Activated CD8-positive, alpha-beta memory T cell treated with anti-CD3 and anti-CD28 coated beads for 48 hours (primary cell): ENCODE measurements around the gene GFPT2.

Source experiments
- DNase-seq, 3 experiments: peaks; one replicate each; pipeline ENCODE4 v3.0.0-alpha.2; 2020; ENCODE audit warnings: low read depth in 2 of 3, low spot score in 2 of 3

Gene GFPT2

DNA sequence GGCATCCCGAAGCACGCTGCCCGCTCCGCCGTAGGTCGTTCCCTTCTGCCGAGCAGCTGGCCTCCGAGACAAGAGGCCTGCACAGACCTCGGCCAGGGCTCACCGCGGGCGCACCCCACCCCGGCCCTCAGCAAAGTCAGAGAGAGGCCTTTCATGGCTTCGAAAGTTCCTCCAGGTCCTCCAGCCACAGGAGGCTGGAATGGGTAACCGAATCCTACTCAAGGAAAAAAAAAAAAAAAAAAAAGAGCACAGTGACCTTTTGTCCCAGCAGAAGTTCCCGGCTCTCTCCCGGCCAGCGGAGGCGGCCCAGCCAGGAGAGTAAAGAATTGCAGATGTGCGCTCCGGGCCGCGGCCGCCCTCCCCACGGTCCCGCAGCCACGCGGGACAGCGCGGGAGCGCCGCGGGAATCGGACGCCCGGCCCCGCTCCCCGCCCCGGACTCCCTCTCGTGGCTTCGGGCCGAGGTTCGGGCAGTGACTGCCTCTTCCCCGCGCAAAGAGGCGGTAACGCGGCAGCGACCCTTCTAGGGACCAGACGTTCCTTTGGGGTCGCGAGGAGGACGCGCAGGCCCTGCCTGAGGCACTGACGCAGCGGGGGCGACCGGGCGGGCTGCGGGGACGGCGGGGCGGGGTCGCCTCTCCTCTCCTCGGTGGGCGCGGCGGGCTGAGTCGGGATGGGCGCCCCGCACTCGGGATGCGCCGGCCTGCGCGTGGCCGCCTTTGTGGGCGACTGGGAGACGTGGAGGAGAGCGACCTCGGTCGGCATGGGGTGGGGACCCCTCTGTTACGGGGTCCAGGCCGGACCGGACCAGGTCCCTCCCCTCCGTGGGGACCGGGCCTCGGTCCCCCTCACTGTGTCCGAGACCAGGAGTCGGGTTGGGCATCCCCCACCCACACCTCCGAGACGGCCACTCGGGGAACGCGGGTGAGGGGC is 754 bp downstream of the GFPT2 start:
- DNase-seq: no peak

DNA sequence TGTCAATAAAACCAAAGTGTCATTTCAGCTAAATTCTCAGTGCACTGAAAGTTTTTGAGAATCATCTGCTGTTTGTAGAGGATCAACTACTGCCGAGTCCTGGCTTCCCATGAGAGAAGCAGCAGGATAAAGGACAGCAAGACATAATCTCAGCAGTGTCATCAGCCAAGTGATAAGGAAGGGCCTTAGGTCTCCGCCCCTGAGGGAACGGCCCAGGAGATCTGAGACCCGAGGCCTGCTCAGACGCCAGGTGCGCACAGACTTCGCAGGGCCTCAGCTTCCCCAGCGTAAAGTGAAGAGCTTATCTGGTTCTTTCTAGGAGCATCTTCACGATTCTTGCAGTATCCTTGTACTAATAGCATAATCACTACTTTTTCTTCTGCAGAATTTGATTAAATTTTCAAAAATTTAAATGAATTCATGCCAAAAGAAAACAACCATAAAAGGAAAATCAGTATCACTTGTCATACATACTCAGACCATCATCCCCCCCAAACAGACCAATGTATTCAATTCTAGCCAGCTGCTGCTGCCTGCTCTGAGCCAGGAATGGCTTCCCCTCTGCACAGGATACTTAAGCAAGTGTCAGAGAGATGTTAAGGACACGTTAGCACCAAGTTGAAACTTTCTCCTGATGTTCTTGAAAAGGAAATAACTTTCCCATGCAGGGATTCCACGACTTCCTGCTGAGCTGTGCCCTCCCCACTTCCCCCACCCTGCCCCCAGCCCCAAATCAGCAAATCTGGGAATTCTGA is 2.2 kb downstream of the GFPT2 start:
- DNase-seq: no peak

DNA sequence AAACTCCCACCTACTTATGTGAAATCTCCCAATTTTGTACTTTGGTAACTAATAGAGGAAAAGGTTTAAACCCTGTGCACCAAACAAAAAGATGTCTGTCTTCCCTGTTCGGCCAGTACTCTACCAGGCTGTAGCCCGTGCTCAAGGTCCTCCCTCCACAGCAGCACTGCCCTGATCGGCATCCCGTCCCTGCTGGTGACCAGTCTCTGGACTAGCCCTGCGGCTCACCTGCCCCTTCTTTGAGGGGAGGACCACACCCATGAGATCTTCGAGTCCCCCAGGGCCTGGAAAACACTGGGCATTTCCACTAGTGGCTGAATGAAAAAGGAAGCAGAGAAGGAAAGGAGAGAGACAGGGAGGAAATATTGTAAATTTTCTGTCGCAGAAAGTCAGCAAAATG is 2.8 kb downstream of the GFPT2 start:
- no peak for DNase-seq

DNA sequence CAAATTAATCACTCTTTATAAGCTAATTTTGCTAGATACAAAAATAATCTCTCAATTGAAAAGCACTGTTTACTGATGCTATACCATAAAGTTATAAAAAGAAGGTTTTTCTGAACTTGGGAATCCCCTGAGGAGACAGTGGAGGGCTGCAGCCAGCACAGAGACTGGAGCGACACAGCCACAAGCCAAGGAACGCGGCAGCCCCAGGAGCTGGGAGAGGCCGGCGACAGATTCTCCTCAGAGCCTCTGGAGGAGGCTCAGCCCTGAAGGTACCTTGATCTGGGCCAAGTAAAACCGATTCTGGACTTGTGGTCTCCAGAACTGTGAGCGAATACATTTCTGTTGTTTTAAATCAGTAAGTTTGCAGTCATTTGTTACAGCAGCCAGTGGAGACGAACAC is 3.7 kb downstream of the GFPT2 start:
- no peak for DNase-seq

DNA sequence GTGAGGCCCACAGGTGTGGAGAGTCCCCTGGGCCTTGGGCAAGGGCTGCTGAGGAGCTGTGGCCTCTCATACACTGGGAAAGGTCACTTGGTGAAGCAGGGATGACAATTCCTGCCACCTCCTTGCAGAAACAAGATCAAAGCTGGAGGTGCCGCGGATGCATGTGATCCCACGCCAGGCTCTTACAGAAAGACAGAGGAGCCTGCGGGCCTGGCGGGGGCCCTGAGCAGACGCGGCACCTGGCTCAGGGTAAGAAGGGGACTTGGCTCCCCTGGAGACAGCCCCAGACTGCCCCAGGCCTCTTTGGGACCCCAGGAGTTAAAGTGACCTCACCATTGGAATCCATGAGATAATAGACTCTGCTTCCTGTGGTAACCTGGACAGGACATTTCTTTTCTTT is 4.8 kb downstream of the GFPT2 start:
- DNase-seq: no peak

DNA sequence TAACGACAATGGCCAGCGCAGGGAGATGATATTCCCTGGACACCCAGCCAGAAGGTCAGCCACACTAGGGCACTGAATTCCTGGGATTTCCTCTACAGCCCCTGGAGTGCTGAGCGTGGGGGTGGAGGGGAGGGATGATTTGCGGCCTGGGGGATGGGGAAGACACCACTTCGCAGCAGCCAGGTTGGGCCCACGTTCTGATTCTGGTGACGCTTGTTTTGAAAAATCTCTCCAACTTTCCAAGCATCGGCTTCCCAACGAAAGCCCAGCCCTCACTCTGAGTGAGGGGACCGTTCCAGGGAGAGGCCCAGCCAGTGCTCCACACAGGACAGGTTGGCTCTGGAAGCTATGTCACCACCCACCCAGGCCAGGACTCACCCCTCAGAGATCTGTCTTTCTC is 5.4 kb downstream of the GFPT2 start:
- no peak for DNase-seq

DNA sequence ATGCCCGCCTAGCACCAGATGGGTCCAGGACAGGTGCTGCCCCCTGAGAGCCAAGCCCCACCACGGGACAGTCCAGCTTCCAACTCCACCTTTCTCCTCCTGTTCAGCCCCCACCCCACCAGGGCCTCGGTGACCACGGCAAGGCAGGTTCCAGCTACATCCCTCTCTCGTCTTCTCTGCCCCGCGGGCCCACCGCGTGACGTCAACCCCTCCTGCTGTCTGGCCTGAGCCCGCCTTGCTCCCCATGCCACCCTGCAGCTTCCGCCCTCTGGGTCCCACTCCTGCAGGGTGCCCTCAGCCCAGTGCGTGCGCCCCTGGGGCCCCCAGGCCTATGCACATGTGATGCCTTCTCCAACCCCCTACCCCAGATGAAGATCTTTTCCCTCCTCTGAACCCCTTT is 6.8 kb downstream of the GFPT2 start:
- no peak for DNase-seq

DNA sequence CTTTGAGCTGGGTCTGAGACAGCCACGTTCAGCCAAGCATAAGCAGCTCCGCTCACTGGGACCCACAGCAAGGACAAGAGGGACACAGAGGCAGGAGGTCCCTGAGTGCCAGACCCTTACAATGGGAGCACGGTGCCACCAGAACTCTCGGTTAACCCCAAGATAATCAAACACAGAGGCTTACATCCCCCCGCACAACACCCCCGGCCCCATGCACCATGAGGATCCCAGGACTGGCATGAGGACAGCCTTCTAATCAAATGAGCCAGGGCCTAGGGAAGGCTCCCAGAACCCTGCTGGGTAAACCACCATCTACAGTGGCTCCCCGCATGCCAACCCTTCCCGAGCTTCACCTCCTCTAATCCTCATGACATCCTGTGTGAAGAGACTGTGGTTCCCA is 7.4 kb downstream of the GFPT2 start:
- DNase-seq: no peak

DNA sequence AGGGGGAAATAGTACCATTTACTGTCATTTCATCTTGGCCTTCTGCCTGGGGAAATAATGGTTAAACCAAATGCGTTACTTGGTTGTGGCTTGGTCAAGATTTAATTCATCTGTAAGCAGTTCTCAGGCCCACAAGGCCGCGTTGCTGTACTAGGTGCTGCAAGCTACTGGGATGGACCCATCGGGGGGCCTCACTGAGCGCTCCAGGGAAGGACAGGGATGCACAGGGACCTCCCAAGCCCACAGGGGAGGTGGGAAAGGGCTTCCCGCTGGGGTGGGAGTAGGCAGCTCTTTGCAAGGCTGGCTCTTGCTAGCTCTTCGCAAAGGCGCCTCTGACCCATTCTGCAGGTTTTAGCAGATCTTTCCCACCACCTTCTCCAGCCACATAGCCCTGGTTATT is 8.0 kb downstream of the GFPT2 start:
- no peak for DNase-seq

DNA sequence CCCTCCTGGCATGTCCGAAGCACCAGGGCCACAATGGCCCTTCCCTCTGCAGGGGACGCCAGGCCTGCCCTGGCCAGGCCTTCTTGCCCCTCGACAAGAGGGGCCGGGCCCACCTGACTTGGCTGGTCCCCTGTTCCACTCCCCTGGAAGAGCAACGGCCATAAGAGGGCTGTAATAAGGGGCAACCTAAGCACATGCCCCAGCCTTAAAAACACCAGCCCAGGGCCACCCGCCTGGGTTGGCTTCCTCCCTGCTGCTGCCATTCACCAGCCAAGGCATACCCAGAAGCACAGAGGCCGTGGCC is 8.5 kb downstream of the GFPT2 start:
- DNase-seq: no peak

DNA sequence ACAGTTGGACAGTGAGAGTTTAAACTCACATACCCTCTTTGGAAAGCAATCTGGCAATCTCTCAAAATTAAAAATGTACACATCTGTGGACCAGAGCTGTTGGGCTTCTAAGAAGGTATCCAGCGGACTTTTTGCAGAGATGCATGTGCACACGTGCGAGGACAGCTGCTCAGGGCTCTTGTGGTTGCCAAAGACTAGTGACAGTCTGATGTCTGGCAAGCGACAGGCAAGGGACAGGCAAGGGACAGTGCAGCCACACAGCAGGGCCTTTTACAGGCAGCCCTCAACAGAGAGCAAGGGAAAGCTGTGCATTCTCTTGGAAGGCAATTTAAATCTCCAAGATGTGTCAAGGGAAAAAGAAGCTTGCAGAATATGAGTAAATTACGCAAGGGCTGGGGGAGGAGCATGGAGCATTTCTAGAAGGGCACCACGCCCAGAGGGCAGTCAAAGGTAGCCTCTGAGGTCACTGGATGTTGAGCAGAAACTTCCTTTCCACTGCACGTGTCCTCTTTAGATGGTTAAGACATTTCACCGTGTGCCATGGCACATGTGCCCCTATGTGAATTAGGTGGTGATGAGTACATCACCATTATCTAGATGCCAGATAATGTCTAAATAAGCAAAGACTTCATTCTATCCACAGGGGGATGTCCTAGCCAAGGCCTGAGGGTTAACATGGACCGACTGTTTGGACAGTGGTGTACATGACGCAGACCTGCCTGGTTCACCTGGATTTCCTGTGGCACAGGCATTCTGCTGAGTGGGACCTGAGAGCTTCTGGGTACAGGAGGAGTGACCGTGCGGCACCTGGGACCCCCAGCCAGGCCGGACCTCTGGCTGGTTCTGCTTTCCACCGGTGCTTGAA is 9.1 kb downstream of the GFPT2 start:
- DNase-seq: no peak

DNA sequence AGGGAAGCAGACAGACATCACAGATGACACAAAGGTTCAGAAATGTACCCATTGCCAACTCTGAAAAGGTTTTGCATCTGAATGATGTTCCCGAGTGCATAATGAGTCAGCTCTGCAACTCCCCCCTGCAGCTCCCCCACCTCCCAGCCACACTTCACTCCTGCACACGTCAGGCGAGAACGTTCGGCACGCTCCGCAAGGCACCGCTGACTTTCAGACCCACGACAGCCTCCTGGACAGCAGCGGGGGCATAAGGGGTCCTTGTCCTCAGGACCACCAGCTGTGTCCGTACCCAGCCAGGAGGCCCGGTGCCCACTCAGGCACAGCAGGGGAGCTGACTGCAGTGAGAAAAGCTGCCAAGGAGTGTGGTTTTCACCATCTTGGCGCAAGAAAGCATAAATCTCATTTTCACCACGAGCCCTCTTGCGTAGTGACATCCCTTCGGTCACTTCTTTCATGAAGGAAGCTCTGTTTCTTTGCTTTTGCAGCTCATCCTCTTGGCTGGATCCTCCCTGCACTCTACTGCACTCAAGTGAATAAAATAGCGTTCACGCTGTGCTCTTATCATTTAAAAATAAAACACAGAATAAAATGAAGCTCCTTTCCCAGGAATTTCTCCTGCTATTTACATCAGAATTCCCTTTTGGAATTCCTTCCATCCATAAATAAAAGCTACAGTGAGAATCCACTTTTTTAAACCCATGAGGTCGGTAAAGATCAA is 9.9 kb downstream of the GFPT2 start:
- no peak for DNase-seq

DNA sequence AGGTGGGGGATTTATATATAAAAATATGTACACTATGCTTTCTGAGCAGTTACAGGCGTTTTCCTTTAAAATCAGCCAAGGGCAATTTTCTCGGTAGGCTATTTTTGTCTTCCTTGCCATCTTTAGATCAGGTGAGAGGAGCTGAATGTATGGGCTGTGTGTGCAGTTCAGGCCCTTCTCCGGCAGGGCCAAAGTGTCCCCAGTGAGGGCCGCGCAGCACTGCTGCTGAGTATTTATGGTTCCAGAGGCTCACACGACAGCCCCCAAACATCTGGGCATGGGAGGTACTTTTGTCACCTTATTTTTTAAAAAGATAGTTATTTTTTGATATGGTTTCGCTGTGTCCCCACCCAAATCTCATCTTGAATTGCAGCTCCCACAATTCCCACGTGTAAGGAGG is 11.5 kb downstream of the GFPT2 start:
- DNase-seq: no peak

DNA sequence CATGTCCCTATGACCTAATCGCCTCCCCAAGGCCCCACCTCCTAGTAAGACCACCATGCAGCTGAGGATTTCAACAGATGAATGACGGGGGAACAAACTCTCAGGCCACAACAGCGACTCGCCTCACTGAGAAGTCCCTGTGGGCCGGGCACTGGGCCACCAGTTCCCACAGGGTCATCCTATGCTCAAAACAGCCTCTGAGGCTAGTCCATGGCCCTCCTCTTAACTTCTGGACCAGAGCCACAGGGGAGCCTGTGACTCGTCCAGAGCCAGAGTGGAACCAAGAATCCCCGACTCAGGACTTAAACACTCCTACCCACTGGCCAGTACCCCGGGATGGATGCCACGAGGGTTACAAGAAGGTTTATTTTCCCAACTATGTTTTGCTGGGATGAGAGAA is 12.3 kb downstream of the GFPT2 start:
- no peak for DNase-seq

DNA sequence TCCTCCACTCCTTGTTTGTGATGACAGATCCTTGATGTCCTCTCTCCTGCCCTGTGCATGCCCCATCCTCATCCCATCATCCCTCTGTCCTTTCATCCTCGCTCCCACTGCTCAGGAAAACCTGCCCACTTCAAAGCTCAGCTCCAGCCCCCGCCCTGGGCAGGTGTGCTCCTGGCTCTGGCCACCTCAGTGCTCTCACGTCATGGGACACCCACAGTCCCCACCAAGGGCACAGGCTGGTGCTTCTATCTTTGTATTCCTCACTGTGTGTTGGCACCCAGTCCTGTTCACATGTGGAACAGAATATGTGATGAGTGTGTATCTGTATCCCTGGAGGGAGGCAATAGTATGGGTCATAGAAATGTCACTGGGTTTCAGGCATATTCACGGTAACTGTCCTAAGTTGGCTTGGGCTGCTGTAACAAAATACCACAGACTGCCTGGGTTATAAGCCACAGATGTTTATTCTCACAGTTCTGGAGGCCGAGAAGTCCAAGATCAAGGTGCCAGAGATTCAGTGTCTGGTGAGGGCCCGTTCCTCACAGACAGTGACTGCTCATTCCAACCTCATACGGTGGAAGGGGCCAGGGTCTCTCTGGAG is 13.5 kb downstream of the GFPT2 start:
- no peak for DNase-seq

DNA sequence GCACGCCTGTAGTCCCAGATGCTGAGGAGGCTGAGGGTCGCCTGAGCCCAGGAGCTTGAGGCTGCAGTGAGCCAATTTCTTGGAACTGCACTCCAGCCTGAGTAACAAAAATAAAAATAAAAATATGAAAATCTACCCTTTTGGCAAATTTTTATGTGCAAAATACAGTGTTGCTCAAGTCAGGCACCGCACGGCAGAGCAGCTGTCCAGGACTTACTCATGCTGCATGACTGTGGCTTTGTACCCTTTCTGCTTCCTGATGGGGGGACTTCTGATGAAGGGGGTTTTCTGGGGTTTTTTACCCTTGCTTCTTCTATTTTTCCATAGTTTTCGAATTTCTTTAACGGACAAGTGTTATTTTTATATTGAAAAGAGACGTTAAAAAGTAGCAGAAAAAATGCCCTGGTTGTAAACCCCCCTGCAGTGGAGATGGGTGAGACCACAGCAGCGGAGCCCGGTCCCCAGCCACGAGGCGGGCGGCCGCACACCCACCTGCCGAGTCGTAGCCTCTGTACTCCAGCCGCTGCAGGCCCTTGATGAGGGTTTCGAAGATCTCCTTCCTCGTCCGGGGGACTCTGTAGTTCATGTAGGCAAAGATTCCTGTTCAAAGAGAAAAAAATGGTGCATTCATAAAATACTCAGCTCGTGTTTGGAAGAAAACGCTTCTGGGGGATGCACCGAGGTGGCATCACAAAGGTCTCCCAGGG is 15.0 kb downstream of the GFPT2 start:
- no peak for DNase-seq

DNA sequence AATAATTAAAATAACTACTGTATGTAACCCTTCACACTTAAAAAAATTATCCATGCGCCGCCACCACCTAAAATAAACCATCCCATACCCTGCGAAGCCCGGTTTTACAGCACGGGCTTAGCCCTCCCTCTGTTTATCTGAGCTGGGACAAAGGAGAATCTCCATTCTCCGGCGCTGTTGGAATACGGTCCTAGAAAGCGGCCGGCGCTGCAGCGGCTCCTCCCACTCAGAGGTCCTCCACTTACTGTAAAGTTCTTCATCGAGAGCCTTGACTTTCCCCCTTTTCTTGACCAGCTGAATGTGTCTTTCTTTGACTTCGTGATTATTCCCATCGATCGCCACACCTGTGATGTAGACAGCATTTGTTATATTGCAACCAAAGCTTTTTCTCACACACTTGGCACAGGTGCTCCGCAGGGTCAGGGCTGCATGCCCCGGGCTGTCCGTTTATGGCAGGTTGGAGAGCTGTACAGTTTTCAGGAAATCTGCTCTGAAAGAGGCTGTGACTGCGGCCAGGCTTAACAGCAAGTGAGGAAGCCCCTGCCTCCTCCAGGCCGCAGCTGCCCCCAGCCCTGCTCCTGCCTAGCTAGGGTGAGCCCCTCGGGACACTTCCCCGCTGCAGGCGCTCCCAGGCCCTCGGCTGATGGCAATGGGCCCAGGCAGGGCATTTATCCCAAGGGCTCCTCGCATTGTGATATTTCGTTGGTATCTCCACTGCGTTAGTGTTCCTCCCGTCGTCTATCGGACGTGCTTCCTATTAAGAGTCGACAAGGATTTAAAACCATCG is 16.7 kb downstream of the GFPT2 start:
- no peak for DNase-seq

DNA sequence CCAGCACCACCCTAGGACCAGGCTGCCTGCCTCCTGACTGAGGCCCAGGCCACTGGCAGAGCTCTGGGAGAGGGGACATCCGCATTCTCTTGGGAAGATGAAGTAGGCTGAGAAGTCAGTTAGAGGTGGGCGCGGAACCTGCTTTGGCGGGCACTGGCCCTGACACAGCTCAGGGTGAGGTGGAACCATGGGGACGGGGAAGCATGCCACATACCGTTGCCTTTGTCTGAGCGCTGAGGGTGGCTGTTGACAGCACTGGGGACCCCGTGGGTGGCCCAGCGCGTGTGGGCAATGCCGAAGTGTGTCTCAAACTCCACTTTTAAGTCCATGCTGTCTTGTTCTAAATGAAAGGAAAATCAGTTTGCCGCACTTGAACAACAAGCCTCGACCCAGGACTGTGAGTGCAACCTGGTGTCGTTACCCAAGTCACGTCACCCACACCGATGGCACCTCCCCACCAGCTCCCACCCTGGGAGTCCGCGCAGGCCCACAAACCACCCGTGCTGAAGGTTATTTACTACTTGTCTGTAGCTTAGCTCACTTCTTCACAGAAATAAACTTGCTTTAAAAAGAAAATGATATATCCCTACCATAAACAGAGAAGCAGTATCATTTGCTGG is 17.4 kb downstream of the GFPT2 start:
- no peak for DNase-seq
